Measurements from ENCODE around the gene GALNT15.

The GALNT15 gene

GRCh38 chr3:16186086-16186485, 11.6 kb downstream of the GALNT15 start:
- 82 to 100% methylated on average over 1 of the region's 1 CpG for WGBS, 2 experiments
- no peaks in the 10 kb centered on the region for H3K27me3 ChIP-seq (ENCODE audit: control insufficient read depth, insufficient read depth, low read length, poor library complexity, severe bottlenecking)
- H3K36me3 ChIP-seq (ENCODE audit: control insufficient read depth, insufficient read depth, low read length), result no peaks in the 10 kb centered on the region
- peaks cover 2% of the 10 kb centered on the region for H3K4me1 ChIP-seq (ENCODE audit: control insufficient read depth, insufficient read depth, low read length)
- no peak overlapping the region for H3K4me3 ChIP-seq (ENCODE audit: insufficient read depth, low read depth, low read length)
- H3K27ac ChIP-seq (ENCODE audit: insufficient read depth, low read depth, low read length, poor library complexity, severe bottlenecking), result no peak overlapping the region
- H3K9me3 ChIP-seq (ENCODE audit: control insufficient read depth, low read length), result no peaks in the 10 kb centered on the region

DNA sequence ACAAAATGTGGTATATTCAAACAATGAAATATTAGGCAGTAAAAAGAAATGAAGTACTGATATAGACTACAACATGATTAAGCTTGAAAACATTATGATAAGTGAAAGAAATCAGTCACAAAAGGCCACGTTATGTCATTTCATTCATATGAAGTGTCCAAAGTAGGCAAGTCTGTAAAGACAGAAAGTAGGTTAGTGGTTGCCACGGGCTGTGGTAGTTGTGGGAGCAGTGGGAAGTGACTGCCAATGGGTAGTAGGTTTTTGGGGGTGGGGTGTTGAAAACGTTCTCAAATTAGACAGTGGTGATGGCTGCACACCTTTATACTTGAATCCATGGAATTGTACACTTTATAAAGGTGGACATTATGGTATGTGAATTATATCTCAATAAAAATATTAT, 12.1 kb downstream of the GALNT15 start:
- Histone ChIP-seq H3K9me3 (ENCODE audit: control insufficient read depth, low read length) (no peaks in the 10 kb centered on the region), H3K4me3 (ENCODE audit: insufficient read depth, low read depth, low read length) (no peak overlapping the region), H3K4me1 (ENCODE audit: control insufficient read depth, insufficient read depth, low read length) (no peaks in the 10 kb centered on the region), H3K36me3 (ENCODE audit: control insufficient read depth, insufficient read depth, low read length) (no peaks in the 10 kb centered on the region), H3K27me3 (ENCODE audit: control insufficient read depth, insufficient read depth, low read length, poor library complexity, severe bottlenecking) (no peaks in the 10 kb centered on the region), H3K27ac (ENCODE audit: insufficient read depth, low read depth, low read length, poor library complexity, severe bottlenecking) (no peak overlapping the region)
- 85 to 91% methylated on average over 2 to 3 of the region's 3 CpGs for WGBS, 2 experiments

DNA sequence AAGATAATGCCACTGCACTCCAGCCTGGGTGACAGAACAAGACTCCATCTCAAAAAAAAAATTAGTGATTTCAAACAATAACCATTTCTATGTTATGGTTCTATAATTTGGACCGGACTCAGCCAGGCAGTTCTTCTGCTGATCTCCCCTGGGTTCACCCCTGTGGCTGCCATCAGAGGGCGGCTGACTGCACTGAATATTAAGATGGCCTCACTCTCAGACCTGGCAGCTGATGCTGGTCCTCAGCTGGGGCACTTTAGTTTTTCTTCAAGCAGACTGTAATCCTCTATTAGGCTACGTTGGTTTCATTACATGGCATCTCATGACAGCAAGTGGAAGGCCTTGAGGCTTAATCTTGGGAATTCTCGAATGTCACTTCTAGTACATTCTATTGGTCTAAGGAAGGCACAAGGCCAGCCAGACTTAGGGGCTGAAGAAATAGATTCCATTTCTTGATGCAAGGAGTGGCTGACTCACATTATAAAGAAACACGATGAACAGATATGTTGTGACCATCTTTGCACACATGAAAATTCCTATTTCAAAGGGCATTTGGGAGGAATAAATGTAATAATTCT, 12.8 kb downstream of the GALNT15 start:
- Histone ChIP-seq H3K9me3 (ENCODE audit: control insufficient read depth, low read length) (no peaks in the 10 kb centered on the region), H3K36me3 (ENCODE audit: control insufficient read depth, insufficient read depth, low read length) (no peaks in the 10 kb centered on the region), H3K27me3 (ENCODE audit: control insufficient read depth, insufficient read depth, low read length, poor library complexity, severe bottlenecking) (no peaks in the 10 kb centered on the region), H3K27ac (ENCODE audit: insufficient read depth, low read depth, low read length, poor library complexity, severe bottlenecking) (no peak overlapping the region), H3K4me1 (ENCODE audit: control insufficient read depth, insufficient read depth, low read length) (no peaks in the 10 kb centered on the region), H3K4me3 (ENCODE audit: insufficient read depth, low read depth, low read length) (no peak overlapping the region)
- 92 to 95% methylated on average over 5 of the region's 5 CpGs for WGBS, 2 experiments

DNA sequence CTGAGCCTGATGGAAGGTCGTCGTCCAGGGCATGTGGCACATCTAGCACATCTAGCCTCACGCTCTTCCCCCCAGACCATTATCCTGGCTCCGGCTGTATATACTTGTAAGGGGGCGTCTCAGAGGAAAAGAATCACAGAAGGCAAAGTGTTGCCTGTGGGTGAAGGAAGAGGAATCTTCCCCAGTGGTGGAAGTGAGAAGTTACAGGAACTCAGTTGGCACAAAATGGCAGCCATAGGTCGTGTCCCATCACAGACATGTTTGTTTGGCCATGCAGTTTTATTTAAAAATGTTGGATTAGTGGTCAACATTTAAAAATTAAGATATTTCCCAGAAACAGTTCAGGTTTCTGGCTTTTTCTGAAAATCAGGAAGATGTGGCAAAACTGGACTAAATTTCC, 13.6 kb downstream of the GALNT15 start:
- no peaks in the 10 kb centered on the region for H3K36me3 ChIP-seq (ENCODE audit: control insufficient read depth, insufficient read depth, low read length)
- WGBS, 2 experiments, result 94 to 98% methylated on average over 6 of the region's 6 CpGs
- no peaks in the 10 kb centered on the region for H3K4me1 ChIP-seq (ENCODE audit: control insufficient read depth, insufficient read depth, low read length)
- no peaks in the 10 kb centered on the region for H3K27me3 ChIP-seq (ENCODE audit: control insufficient read depth, insufficient read depth, low read length, poor library complexity, severe bottlenecking)
- H3K4me3 ChIP-seq (ENCODE audit: insufficient read depth, low read depth, low read length), result no peak overlapping the region
- H3K9me3 ChIP-seq (ENCODE audit: control insufficient read depth, low read length), result no peaks in the 10 kb centered on the region
- H3K27ac ChIP-seq (ENCODE audit: insufficient read depth, low read depth, low read length, poor library complexity, severe bottlenecking), result no peak overlapping the region

DNA sequence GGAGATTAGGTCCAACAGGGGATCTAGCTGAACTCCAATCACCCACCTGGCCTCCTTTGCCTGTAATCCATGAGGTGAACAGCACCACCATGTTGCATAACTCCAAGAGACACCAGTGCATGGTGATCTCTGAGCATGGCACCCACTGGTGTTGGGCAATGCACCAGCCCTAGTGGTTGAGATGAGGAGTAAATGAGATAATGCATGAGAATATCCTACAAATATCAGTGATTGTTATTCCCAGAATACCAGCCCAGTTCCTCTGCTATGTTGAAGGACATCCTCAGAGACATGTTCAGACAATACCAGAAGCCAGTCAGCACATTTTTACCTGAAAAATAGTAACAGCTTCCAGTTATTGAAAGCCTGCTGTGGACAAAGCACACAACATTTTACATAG, 14.7 kb downstream of the GALNT15 start:
- Histone ChIP-seq H3K4me3 (ENCODE audit: insufficient read depth, low read depth, low read length) (no peak overlapping the region), H3K36me3 (ENCODE audit: control insufficient read depth, insufficient read depth, low read length) (no peaks in the 10 kb centered on the region), H3K27me3 (ENCODE audit: control insufficient read depth, insufficient read depth, low read length, poor library complexity, severe bottlenecking) (no peaks in the 10 kb centered on the region), H3K9me3 (ENCODE audit: control insufficient read depth, low read length) (no peaks in the 10 kb centered on the region), H3K4me1 (ENCODE audit: control insufficient read depth, insufficient read depth, low read length) (no peaks in the 10 kb centered on the region), H3K27ac (ENCODE audit: insufficient read depth, low read depth, low read length, poor library complexity, severe bottlenecking) (no peak overlapping the region)

DNA sequence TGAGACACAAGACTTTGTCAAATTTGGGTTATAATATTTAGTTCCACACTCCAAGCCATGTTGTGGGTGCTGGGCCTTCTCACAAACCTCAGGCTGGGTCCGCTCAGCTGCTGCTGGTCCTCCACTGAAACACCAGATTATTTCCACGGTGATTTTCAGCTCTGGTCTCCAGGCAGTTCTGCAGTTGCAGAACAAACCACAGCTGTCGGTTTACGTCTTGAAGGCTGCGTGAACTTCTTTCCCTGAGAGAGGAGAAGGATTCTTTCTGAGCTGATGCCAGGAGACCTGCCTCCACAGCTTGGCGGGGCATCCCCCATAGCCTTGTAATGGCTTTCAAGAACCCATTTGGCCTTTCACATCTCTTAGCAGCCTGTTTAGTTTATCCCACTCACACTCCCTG, 16.2 kb downstream of the GALNT15 start:
- Histone ChIP-seq H3K36me3 (ENCODE audit: control insufficient read depth, insufficient read depth, low read length) (no peaks in the 10 kb centered on the region), H3K4me3 (ENCODE audit: insufficient read depth, low read depth, low read length) (no peak overlapping the region), H3K27ac (ENCODE audit: insufficient read depth, low read depth, low read length, poor library complexity, severe bottlenecking) (no peak overlapping the region), H3K27me3 (ENCODE audit: control insufficient read depth, insufficient read depth, low read length, poor library complexity, severe bottlenecking) (no peaks in the 10 kb centered on the region), H3K9me3 (ENCODE audit: control insufficient read depth, low read length) (no peaks in the 10 kb centered on the region), H3K4me1 (ENCODE audit: control insufficient read depth, insufficient read depth, low read length) (no peaks in the 10 kb centered on the region)
- 89 to 92% methylated on average over 6 of the region's 6 CpGs for WGBS, 2 experiments

- Histone ChIP-seq H3K36me3 (ENCODE audit: control insufficient read depth, insufficient read depth, low read length) (no peaks in the 10 kb centered on the region), H3K4me1 (ENCODE audit: control insufficient read depth, insufficient read depth, low read length) (no peaks in the 10 kb centered on the region), H3K27ac (ENCODE audit: insufficient read depth, low read depth, low read length, poor library complexity, severe bottlenecking) (no peak overlapping the region), H3K27me3 (ENCODE audit: control insufficient read depth, insufficient read depth, low read length, poor library complexity, severe bottlenecking) (no peaks in the 10 kb centered on the region), H3K4me3 (ENCODE audit: insufficient read depth, low read depth, low read length) (no peak overlapping the region), H3K9me3 (ENCODE audit: control insufficient read depth, low read length) (no peaks in the 10 kb centered on the region)
Measured at GRCh38 chr3:16191591-16191990, 17.1 kb downstream of the GALNT15 start.

GRCh38 chr3:16192176-16192811, 17.8 kb downstream of the GALNT15 start:
- Histone ChIP-seq H3K36me3 (ENCODE audit: control insufficient read depth, insufficient read depth, low read length) (no peaks in the 10 kb centered on the region), H3K4me1 (ENCODE audit: control insufficient read depth, insufficient read depth, low read length) (no peaks in the 10 kb centered on the region), H3K4me3 (ENCODE audit: insufficient read depth, low read depth, low read length) (no peak overlapping the region), H3K9me3 (ENCODE audit: control insufficient read depth, low read length) (no peaks in the 10 kb centered on the region), H3K27ac (ENCODE audit: insufficient read depth, low read depth, low read length, poor library complexity, severe bottlenecking) (no peak overlapping the region), H3K27me3 (ENCODE audit: control insufficient read depth, insufficient read depth, low read length, poor library complexity, severe bottlenecking) (no peaks in the 10 kb centered on the region)
- WGBS, 2 experiments, result 92 to 96% methylated on average over 5 of the region's 5 CpGs

DNA sequence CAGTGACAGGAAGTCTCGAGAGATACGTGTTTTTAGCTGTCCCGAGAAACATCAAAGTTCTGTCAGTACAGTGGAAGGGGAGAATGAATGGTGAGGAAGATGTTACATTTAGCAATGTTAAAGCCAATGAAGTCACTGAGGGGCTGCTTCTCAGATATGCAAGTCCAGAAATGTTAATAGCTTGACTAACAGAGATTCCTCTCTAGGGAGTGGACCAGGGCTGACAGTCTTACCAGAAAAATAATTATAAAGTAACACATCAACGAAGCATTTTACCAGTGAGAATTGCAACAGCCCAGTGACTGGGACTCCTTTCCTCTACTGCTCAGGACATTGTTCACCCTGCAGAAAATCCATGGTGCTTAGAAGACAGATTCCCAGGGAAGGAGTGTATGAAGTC, 23.9 kb downstream of the GALNT15 start:
- peaks cover 4% of the 10 kb centered on the region for H3K4me1 ChIP-seq (ENCODE audit: control insufficient read depth, insufficient read depth, low read length)
- WGBS, 2 experiments, result 87 to 96% methylated on average over 3 to 4 of the region's 4 CpGs
- H3K4me3 ChIP-seq (ENCODE audit: insufficient read depth, low read depth, low read length), result no peak overlapping the region
- H3K27me3 ChIP-seq (ENCODE audit: control insufficient read depth, insufficient read depth, low read length, poor library complexity, severe bottlenecking), result no peaks in the 10 kb centered on the region
- H3K9me3 ChIP-seq (ENCODE audit: control insufficient read depth, low read length), result no peaks in the 10 kb centered on the region
- H3K36me3 ChIP-seq (ENCODE audit: control insufficient read depth, insufficient read depth, low read length), result no peaks in the 10 kb centered on the region
- no peak overlapping the region for H3K27ac ChIP-seq (ENCODE audit: insufficient read depth, low read depth, low read length, poor library complexity, severe bottlenecking)

DNA sequence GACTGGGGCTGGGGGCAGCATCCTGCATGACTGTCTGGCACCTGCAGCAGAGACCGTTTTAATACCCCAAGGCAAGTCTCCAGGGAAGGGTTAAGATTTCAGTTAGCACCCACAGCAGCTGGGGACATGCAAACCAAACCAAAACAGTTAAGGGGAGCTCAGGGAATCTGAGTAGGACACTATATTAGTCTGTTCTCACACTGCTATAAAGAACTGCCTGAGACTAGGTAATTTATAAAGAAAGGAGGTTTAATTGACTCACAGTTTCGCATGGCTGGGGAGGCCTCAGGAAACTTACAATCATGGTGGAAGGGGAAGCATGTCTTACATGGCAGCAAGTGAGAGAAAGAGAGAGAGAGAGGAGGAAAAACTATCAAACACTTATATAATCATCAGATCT, 25.3 kb downstream of the GALNT15 start:
- no peaks in the 10 kb centered on the region for H3K36me3 ChIP-seq (ENCODE audit: control insufficient read depth, insufficient read depth, low read length)
- WGBS, 2 experiments, result 89 to 97% methylated on average over 2 of the region's 2 CpGs
- no peak overlapping the region for H3K27ac ChIP-seq (ENCODE audit: insufficient read depth, low read depth, low read length, poor library complexity, severe bottlenecking)
- H3K4me3 ChIP-seq (ENCODE audit: insufficient read depth, low read depth, low read length), result no peak overlapping the region
- H3K9me3 ChIP-seq (ENCODE audit: control insufficient read depth, low read length), result no peaks in the 10 kb centered on the region
- H3K4me1 ChIP-seq (ENCODE audit: control insufficient read depth, insufficient read depth, low read length), result peaks cover 10% of the 10 kb centered on the region
- no peaks in the 10 kb centered on the region for H3K27me3 ChIP-seq (ENCODE audit: control insufficient read depth, insufficient read depth, low read length, poor library complexity, severe bottlenecking)

DNA sequence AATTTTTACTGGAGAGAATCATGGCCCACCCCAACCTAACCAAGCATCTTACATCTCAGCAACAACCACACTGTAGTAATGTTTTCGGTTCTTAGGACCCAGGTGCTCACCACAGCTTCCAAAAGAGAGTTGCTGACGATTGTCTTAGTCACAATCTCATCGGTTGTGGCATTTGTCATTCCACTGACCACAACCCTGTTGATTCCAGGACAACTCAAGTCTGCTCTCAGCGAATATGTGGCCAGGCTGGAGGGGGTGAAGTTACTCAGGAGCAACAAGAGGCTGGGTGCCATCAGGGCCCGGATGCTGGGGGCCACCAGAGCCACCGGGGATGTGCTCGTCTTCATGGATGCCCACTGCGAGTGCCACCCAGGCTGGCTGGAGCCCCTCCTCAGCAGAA, 25.9 kb downstream of the GALNT15 start:
- H3K27ac ChIP-seq (ENCODE audit: insufficient read depth, low read depth, low read length, poor library complexity, severe bottlenecking), result no peak overlapping the region
- peaks cover 10% of the 10 kb centered on the region for H3K4me1 ChIP-seq (ENCODE audit: control insufficient read depth, insufficient read depth, low read length)
- H3K9me3 ChIP-seq (ENCODE audit: control insufficient read depth, low read length), result no peaks in the 10 kb centered on the region
- 93 to 94% methylated on average over 8 of the region's 8 CpGs for WGBS, 2 experiments
- H3K27me3 ChIP-seq (ENCODE audit: control insufficient read depth, insufficient read depth, low read length, poor library complexity, severe bottlenecking), result no peaks in the 10 kb centered on the region
- no peak overlapping the region for H3K4me3 ChIP-seq (ENCODE audit: insufficient read depth, low read depth, low read length)
- H3K36me3 ChIP-seq (ENCODE audit: control insufficient read depth, insufficient read depth, low read length), result no peaks in the 10 kb centered on the region
